Measurements from ENCODE around the gene CCDC18.

Gene CCDC18

GRCh38 chr1:93178418-93178817 lies 2.1 kb upstream of the CCDC18 start:
- no peak for TF ChIP-seq TAF1 (IDR thresholded peaks at IDR 0.05; ENCODE audit: borderline replicate concordance, insufficient read depth, low read length)
- no peak for TF ChIP-seq FOXP2 (optimal IDR thresholded peaks at IDR 0.05; ENCODE audit: borderline replicate concordance, extremely low read depth, extremely low read length, insufficient read depth)
- TF ChIP-seq POLR2AphosphoS5 (IDR thresholded peaks at IDR 0.05; ENCODE audit: low read depth, low read length) = no peak
- no peak for TF ChIP-seq REST (IDR thresholded peaks at IDR 0.05; ENCODE audit: insufficient read depth in 1 of 2, low read depth in 2 of 2, low read length in 2 of 2)
- TF ChIP-seq SIN3A (IDR thresholded peaks at IDR 0.05; ENCODE audit: borderline replicate concordance, insufficient read depth, low read length) = no peak

GRCh38 chr1:93179886-93180722 lies 420 bp upstream of the CCDC18 start, which contains the start of gene TMED5:
Gene TMED5, minus strand, starts transcription at chr1:93180413. Its CDS starts 171 bp downstream, at chr1:93180242.
- peak in 1 of 2 experiments; percentile 22; a peak in 1 of 4 replicates for TF ChIP-seq REST (IDR thresholded peaks at IDR 0.05; ENCODE audit: insufficient read depth in 1 of 2, low read depth in 2 of 2, low read length in 2 of 2)
- peak; percentile 10; the same call in 1 of the 2 replicates for TF ChIP-seq TAF1 (IDR thresholded peaks at IDR 0.05; ENCODE audit: borderline replicate concordance, insufficient read depth, low read length)
- peak; percentile 33 for TF ChIP-seq FOXP2 (optimal IDR thresholded peaks at IDR 0.05; ENCODE audit: borderline replicate concordance, extremely low read depth, extremely low read length, insufficient read depth)
- TF ChIP-seq POLR2AphosphoS5 (IDR thresholded peaks at IDR 0.05; ENCODE audit: low read depth, low read length) = peak; percentile 91
- no peak; the same call in 1 of the 2 replicates for TF ChIP-seq SIN3A (IDR thresholded peaks at IDR 0.05; ENCODE audit: borderline replicate concordance, insufficient read depth, low read length)

- no peak for TF ChIP-seq TAF1 (IDR thresholded peaks at IDR 0.05; ENCODE audit: borderline replicate concordance, insufficient read depth, low read length)
- no peak for TF ChIP-seq REST (IDR thresholded peaks at IDR 0.05; ENCODE audit: insufficient read depth in 1 of 2, low read depth in 2 of 2, low read length in 2 of 2)
- no peak for TF ChIP-seq FOXP2 (optimal IDR thresholded peaks at IDR 0.05; ENCODE audit: borderline replicate concordance, extremely low read depth, extremely low read length, insufficient read depth)
- no peak for TF ChIP-seq SIN3A (IDR thresholded peaks at IDR 0.05; ENCODE audit: borderline replicate concordance, insufficient read depth, low read length)
- TF ChIP-seq POLR2AphosphoS5 (IDR thresholded peaks at IDR 0.05; ENCODE audit: low read depth, low read length) = no peak
Observed at GRCh38 chr1:93186667-93187066, 6.1 kb downstream of the CCDC18 start.

- TF ChIP-seq REST (IDR thresholded peaks at IDR 0.05; ENCODE audit: insufficient read depth in 1 of 2, low read depth in 2 of 2, low read length in 2 of 2) (no peak), POLR2AphosphoS5 (IDR thresholded peaks at IDR 0.05; ENCODE audit: low read depth, low read length) (no peak), TAF1 (IDR thresholded peaks at IDR 0.05; ENCODE audit: borderline replicate concordance, insufficient read depth, low read length) (no peak), FOXP2 (optimal IDR thresholded peaks at IDR 0.05; ENCODE audit: borderline replicate concordance, extremely low read depth, extremely low read length, insufficient read depth) (no peak), SIN3A (IDR thresholded peaks at IDR 0.05; ENCODE audit: borderline replicate concordance, insufficient read depth, low read length) (no peak)
Observed at GRCh38 chr1:93190432-93190831, 9.9 kb downstream of the CCDC18 start.
